Activated CD4-positive, alpha-beta T cell treated with anti-CD3 and anti-CD28 coated beads, Interleukin-2, Interleukin-6, amounts not matched to agents 100 ng/mL and 50 ng/mL, durations not matched to agents 16 hours and 8 hours (primary cell): ENCODE measurements around the gene PCNX2.
"Not testable (repeated sequence)": the region's sequence is repeated elsewhere in the genome, so short reads cannot be mapped to it uniquely, and the experiment has no call there.

ENCODE experiments used
- DNase-seq: peaks from one replicate; pipeline ENCODE4 v3.0.0-alpha.2; 2020

The PCNX2 gene

DNA sequence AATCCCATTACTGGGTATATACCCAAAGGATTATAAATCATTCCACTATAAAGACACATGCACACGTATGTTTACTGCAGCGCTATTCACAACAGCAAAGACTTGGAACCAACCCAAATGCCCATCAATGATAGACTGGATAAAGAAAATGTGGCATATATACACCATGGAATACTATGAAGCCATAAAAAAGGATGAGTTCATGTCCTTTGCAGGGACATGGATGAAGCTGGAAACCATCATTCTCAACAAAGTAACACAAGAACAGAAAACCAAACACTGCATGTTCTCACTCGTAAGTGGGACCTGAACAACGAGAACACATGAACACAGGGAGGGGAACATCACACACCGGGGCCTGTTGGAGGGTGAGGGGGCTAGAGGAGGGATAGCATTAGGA lies 291.9 kb downstream of the PCNX2 start:
- not testable (repeated sequence) for DNase-seq

DNA sequence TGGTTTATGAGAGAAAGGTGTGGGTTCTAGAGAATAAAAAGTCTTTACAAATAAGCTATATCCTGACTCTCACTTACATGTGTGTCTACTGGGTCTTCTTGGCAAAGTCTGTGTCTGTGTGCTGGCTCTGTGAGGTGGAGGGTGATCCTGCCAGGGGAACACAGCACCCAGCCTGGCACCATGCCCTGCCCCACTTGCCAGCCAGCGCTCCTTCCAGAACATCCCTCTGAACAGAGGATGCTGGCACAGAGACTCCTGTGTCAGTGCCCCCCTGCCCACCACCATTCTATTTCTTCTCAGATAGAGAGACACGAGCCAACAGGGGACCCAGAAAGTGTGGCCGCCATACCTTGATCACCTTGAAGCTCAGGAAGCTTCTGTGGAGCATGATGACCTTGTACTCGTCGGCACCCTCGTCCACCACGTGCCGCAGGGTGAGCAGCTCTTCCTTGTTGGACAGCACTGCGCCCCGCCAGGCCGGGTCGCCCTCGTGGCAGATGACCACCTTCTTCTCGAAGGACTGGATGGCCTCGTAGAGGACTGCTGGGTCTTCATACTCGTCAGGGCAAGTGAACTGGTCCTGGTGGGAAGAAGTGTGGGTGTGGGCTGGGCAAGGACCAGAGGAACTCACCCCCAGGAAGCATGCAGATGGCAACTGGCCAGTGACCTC lies 295.4 kb downstream of the PCNX2 start:
- DNase-seq = no peak

DNA sequence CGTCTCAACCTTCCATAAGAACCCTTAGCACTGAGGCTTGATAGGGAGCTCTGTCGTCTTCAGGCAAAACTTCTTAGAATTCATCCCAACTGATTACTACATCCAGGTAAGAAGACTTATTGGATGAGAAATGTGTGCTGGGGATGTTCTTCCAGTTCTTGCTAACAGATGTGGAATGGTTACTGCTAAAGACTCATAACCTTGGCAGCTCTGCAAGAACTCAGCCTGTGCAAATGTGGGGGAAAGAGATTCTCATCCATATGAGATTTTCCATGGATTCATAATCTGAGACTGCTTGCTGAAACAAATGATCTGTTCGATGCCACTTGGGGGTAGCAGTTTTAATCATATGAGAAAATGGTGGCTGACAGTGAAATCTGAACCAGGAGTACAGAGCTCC lies 296.9 kb downstream of the PCNX2 start:
- DNase-seq = no peak

DNA sequence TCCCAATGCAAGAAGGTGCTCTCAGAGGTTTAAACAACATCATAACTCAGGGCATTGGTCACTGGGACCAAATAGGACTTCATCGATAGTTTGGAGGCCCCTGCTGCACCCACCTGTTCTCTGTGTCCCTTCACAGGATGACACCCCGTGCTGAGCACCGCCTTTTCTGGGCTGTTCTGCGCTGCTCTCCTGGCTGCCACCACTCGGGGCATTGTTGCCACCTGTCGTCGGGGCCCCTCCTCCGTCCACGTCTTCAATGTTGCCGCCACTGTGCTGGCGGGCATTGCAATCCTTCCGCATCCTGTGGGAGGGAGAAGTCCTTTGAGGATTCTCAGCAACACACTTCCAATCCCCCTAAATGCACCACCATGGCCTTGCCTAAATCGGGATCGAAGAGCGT lies 297.4 kb downstream of the PCNX2 start:
- no peak for DNase-seq

DNA sequence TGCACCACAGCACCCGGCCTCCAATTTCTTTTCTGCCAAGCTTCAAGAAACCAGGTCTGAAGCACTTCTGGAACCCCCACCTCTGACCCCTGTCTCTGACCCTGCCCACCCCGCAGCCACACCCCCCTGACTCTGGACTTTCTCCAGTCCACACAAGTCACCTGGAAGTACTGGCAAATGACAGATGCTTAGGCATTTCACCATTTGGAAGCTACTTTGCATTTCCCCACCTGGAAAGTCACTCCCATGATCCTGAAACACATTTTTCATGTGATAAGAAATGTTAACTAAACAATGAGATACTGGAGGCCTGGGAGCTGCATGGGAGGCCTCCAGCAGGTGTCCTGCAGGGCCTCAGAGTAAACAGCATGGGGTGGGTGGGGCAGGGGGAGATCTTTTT lies 299.4 kb downstream of the PCNX2 start:
- no peak for DNase-seq

DNA sequence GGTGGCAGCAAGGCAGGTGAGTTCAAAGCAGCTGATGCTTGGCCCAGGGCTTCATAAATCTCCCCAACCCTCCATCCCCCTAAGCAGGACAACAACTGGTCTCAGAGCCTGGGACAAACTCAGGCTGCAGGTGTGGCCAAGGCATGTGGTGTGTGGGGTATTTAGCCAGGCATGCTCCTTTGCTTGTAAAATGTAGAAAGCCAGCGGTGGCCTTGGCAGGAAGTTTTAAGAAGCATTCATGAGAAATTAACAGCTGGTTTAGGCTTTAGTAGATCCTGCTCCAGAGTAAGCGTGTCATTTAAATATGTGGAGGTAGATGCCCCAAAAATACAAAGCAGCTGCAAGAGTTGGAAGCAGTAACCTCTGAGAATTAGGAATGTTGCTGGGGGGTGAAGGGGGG lies 300.3 kb downstream of the PCNX2 start:
- no peak for DNase-seq

DNA sequence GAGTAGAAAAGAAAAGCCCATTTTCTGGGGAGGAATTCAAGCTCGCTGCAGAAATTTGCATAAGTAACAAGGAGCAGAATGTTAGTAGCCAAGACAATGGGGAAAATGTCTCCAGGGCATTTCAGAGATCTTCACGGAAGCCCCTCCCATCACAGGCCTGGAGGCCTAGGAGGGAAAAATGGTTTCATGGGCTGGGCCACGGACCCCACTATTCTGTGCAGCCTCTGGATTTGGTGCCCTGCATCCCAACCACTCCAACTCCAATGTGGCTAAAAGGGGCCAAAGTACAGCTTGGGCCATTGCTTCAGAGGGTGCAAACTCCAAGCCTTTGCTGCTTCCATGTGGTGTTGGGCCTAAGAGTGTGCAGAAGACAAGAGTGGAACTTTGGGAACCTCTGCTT lies 302.0 kb downstream of the PCNX2 start:
- no peak for DNase-seq

DNA sequence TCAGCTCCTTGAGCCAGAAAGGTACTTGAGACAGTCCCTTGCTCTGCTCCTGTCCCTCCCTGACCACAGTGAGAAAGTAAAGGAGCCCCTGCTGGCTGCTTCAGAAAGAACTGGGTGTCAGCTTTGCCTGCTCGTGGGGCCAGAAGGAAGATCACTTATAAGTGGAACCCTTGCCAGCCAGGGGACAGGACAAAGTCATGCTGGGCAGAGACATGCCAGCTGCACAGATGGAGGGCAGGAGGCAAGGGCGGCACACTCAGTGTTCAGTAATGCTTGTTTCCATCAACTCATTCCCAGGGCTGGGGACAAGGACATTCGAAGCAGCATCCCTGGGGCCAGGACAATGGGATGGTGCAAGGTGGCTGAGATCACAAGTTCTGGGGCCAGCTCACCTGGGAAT lies 303.3 kb downstream of the PCNX2 start:
- DNase-seq = no peak

DNA sequence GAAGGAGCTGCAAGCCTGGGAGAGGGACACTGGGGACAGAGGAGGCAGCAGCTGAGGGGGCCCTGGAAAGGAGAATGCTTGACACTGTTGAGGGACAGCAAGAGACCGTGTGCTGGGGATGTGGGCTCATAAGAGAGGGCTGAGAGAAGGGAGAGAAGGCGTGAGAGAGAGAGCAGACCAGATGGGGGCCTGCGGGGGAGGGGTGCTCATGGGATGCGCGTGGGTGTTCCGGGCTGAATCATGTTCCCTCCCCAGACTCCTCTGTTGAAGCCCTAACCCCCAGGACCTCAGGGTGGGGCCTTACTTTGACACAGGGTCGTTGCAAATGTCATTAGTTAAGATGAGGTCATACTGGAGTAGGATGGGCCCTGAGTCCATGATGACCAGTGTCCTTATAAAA lies 304.3 kb downstream of the PCNX2 start:
- DNase-seq = no peak

DNA sequence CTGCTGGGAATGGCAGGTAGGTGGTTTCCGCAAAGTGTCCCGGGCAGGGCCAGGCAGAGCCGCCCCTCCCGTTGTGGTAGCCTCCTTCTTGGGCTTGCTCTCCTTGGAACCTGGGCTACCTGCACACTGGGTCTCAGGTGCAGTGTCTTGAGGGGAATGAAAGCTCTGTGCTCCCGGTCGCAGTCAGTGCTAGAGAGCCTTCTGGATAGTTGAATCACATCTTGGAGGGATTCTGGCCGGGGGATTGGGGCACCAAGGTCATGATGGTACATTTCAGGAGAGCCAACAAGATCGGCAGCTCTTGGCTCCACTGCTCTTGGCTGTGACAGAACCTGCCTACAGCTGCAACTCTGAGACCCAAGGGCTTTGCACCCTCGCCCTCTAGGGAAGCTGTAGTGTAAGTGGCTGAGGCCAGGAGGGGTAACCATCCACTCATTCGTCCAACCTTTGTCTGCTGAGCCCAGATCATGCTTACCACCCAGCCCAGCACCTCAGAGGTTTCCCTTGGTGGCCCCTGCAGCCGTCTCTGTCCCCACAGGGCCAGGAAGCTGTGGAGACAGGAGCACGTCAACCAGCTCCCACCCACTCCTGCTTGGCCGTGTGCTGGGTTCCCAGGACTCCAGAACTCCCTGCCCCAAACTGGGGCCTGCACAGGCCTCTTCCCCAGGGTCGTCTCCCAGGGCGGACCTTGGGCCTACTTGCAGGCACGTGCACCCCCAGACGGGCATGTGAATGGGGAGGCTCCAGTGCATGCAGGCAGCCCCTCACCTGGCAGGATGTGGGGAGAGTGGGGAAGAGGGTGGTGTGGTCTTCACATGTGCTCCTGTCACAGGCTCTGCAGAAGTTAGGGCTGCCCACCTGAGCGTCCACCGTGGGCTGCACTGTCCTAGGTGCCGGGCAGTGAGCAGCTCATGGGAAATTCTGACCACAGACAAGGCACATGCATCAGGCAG lies 305.1 kb downstream of the PCNX2 start:
- no peak for DNase-seq

DNA sequence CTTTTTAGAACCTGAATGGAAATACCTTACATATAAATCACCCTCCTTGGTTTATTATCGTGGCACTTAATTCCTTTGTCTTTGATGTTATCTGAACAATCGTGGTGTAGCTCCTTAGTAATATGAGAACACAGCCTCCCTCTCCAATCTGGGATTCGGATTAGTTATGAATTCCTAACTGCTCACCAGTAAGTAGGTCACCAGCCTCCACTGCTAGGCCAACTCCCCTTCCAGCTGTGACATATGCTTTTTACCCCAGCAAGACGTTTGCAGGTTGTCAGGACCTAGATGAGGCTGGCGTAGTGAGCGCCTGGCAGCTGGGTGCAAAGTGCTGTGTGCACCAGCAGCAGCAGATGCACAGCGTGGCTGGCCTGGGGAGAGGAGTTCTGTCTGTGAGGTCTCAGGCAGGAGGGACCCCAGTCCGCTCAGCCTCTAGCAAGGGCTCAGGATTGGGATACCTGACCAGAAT lies 306.9 kb downstream of the PCNX2 start:
- no peak for DNase-seq

DNA sequence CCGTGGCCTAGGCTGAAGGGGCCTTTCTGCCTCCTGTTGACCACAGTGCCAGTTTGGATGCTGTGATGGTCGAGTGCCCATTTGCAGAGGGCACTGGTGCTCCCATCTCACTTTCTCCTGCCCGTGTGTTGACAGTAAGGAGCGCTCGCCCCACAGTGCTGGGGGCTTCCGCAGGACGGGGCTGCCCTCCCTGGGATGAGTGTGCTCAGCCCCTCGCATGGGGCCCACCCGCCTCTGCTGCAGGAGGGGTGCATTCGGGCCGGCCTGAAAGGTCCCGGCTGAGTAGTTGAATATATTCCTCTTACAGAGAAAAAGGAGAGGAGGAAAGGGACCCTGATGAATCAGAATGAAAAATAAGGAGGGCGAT lies 307.8 kb downstream of the PCNX2 start:
- DNase-seq = no peak

DNA sequence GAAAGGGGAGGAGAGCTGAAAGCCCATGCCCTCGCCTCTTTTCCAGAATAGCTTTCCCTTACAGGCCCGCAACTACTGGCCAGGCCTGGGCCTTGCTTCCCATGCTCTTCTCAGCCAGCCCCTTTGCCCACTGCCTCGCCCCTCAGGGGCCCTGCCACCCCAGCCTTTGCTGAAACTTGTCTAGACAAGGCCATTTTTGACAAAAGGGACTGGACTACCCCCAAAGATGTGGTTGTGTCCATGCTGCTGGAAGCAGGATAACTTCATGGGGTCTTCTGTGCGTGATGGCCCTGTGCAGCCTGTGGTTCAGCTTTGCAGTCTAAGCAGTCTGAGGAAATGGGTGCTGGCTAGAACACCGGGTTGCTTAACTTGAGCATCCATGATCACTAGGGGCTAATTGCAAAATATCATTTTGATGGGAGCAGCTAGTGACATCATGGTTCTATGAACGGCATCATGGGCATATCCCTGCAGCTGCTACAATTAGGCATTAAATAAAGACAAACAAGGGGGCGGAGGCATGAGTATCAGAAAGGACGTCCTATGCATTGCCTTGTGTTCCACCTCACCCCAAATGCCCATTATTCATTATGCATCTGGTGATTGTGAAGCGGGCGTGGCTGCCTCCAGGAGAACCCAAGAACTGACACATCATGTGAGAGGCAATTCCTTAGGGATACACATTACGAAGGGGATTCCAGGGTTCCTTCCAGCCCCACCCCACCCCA lies 308.3 kb downstream of the PCNX2 start:
- DNase-seq = no peak

DNA sequence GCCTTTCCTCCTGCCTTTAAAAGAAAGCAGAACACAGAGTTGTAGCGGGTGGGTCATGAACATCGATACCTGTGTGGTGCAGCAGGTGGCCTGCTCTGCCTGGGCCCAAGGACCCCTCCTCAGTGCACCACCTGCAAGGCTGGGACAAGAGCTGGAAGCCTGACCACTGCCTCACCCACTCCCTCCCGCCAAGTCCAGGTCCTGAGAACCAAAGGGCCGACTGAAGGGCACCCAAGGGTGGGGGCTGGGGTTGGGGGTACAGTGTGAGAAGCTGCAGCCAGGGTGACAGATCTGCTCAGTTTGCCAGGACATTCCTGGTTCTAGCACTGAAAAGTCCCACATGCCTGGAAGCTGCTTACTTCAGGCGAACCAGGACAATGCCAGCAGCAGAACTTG lies 309.0 kb downstream of the PCNX2 start:
- no peak for DNase-seq

DNA sequence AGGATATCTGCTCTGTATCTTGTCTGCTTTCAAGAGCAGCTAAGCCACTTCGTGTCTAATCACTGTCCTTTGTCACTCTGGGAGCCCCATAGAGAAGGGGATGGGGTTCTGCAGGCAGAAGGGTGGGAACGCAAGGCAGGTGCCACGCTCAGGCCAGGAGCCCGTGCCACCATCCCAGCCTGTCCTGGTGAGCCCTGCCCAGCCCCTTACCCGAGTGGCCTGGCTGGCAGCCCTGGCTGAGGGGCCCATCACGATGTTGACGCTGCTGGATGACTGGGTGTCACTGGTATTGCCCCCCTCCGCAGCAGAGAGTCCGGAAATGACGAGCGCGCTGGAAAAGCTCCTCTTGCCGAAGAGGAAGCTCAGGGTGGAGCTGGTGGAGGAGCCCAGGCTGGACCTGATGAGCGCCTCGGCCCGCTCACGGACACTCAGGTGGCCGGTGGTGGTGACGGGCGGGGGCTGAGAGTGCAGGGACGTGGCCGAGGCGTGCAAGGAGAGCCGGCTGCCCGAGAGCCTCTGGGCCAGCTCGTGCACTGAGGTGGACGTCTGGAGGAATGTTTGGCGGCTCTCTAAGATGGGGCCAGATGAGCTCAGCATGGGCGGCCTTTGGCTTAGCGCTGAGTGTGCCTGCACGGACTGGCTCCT lies 309.5 kb downstream of the PCNX2 start:
- DNase-seq = no peak

DNA sequence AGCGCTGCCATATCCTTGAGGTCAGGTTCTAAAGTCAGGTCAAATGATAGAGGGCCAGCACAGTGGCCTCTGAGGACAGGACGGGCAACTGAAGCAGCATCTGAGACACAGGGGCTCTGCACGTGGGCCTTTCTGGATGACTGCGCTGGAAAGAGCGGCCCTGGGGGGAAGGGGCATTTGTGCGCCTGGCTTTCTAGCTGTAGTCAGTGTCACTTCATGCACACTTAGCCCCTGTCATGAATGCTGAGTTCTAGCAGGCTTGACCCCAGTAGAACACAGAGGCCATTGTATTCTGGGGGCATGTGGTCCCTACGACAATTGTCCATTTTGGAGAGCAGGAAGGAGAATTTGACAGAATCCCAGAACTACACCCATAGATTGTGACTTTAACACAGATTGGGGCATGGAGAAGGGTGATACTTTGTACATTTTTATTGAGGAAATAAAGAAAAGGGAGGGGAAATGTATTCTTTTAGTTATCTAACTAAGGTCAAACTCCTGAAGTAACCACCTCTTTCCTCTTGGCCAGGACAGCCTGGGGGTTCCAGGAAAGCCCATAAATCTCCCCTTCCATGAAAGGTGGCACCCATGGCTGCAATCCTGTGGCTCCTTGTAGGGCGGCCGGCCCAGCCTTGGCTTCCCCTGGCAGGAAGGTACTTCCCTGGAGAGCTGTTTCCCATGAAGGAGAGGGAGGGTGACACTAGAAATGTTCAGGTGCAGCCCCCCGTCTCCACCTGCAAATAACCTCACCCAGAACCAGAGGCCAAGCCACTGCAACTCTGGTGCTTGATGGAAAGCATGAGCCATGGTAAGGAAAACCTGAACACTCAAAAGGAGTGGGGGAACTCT lies 310.7 kb downstream of the PCNX2 start:
- DNase-seq = no peak

DNA sequence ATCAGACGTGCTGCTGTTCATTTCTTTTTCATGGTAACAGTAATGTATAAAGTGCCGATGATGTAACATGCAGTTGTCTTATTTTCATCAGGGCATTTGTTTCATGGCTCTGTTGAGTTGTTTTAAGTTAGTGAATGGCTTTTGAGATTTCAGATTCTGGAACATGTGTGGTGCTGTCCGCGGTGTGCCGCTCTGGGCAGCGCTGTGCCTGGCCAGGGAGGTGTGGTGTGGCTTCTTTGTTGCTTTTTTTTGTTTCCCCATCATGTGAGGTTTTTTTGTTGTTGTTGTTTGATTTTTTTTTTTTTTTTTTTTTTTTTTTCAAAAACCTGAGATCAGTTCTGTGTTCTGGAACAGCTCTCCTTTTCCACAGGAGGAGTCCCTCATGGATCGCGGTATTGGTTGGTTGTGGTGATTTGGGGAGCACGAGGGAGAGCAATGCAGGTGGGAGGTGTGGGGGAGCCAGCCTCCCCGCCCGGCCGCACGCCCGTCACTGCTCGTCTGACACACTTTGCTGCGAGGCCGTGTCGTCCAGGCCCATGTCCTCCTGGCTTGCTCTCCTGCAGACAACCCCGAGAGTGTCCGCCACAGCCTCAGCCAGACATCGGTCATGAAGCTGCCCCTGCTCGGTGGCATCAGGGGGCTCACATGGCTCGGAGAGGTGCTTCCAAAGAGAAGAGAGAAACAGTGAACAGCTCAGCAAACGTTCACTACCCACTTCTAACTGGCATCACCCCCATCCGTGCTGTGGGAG lies 311.5 kb downstream of the PCNX2 start:
- DNase-seq = no peak

DNA sequence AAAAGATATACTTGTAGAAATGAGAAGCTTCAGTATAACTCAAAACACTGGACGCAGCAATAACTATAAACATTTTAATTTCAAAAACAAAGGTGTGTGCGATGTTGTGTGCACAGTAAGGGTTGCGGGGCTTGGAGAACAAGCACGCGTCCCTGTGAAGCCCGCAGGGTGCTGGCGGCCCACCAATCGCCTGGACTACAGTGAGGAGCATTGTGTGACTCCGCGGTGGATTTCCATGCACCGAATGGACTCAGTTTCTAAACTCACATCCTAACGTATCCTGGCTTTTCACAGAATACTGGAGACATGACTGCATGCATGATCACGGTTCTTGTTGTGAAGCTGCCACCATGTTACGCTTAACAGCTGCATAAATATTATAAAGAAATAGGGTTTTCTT lies 312.1 kb downstream of the PCNX2 start:
- no peak for DNase-seq

DNA sequence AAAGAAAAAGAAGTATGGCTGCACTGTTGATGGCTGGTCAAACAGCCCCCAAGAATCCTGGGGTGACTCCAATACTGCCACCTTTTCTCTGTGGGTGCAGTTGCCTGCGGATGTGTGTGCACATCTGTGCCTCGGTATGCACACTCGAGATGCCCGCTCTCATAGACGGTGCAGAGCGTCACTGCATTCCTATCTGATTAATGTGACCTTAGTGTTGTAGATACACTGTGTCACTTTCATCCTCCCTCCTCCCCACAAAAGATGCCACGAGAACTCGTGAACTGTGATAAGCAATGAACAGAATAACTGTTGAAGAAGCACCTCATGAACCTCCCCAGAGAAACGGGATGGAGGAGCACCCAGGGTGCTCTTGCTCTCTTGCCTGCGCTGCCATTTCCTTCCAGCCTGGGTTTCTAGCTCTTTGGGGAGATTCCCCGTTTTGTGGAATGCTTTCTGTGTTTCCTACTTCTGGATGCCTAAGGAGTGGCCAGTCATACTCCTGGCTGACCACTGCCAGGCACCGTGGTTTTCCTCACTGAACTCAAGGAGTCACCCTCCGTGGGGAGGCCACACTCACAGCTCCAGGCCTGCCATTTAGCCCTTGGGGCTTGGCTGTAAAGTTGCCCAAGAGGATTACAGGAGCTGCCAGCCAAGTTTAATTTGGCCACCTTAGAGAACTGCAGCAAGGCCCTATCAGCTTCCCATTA lies 313.1 kb downstream of the PCNX2 start:
- no peak for DNase-seq

DNA sequence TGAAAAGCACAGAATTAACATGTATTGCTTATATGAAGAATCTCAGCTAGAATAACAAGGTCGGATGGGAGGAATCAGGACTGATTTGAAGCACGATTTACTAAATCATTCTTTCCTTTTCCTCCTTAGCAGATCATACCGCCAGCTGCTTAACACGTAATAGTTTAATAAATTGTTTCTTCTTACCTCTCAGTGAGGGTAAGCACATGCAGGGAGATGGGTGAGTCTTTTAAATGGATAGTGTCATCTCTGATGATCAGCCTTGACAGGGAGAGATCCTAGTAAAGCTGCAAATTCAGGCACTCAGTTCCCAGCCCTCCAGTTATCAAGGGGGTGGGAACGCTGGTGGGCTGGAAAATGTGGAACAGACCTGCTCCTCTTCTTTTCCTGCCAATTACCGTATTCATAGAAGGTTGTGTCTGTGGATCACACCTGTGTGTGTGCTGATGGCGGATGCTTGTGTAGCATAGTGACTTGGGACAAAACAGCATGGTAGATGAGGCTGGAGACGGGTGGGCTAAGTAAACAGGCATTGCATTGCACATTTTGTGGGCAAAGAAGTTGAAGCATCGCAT lies 314.5 kb downstream of the PCNX2 start:
- DNase-seq = no peak
